Activated CD8-positive, alpha-beta memory T cell treated with anti-CD3 and anti-CD28 coated beads for 36 hours (primary cell): Measurements from ENCODE around the gene AMN1. TPM values are rescaled to one million over a fixed set of nuclear protein-coding genes. Genes with fewer than 3 reads are reported as not detected.

Experiments used
- total RNA-seq, 2 experiments: library from RNA; stranded (reverse); gene quantifications; one replicate each; pipeline ENCODE4 v1.2.3, GENCODE V29; 2021

Gene AMN1
- total RNA-seq, 2 experiments from 2014 or later = 2.4 to 2.7 TPM

Other genes starting within 250 kb of the AMN1 start
- gene DENND5B, start 137.9 kb downstream of the AMN1 start, total RNA-seq = under 1 TPM in 1 of 2 experiments, not detected in 1; 0.13 TPM
- gene ETFBKMT, start 69.3 kb downstream of the AMN1 start, total RNA-seq = 1 to 10 TPM in 1 of 2 experiments, under 1 TPM in 1; 0.67 to 1.1 TPM
- gene RESF1, start 230.4 kb upstream of the AMN1 start, total RNA-seq = 10 to 100 TPM; 54.6 to 55.8 TPM